HG03095 (cell line): ENCODE data around the gene SPOP.
A peak's percentile ranks its signal among the peaks of the same experiment; 100 is the strongest.
"Not testable (repeated sequence)": the region's sequence is repeated elsewhere in the genome, so short reads cannot be mapped to it uniquely, and the experiment has no call there.

Source experiments
- ATAC-seq: cut with Tn5 transposase; IDR thresholded peaks from one replicate; pipeline ENCODE4 v1.9.1; 2021; ENCODE audit warnings: moderate library complexity; ENCODE audit not compliant: unreplicated experiment

SPOP gene

GRCh38 chr17:49659661-49660382 lies 18.1 kb downstream of the SPOP start:
- ATAC-seq: no peak

GRCh38 chr17:49656247-49656646 lies 21.6 kb downstream of the SPOP start:
- no peak for ATAC-seq

GRCh38 chr17:49647256-49647585 lies 30.7 kb downstream of the SPOP start:
- ATAC-seq: no peak

GRCh38 chr17:49646391-49647255 lies 31.3 kb downstream of the SPOP start:
- ATAC-seq: peak; percentile 55

GRCh38 chr17:49646056-49646390 lies 31.9 kb downstream of the SPOP start:
- not testable (repeated sequence) for ATAC-seq

GRCh38 chr17:49645654-49646053 lies 32.2 kb downstream of the SPOP start:
- no peak for ATAC-seq

- ATAC-seq: no peak
Observed at GRCh38 chr17:49640556-49640955, 37.3 kb downstream of the SPOP start.

- ATAC-seq: no peak
Observed at GRCh38 chr17:49638818-49639217, 39.1 kb downstream of the SPOP start.

GRCh38 chr17:49637739-49638138 lies 40.2 kb downstream of the SPOP start:
- no peak for ATAC-seq

GRCh38 chr17:49637050-49637449 lies 40.8 kb downstream of the SPOP start:
- no peak for ATAC-seq

- no peak for ATAC-seq
Observed at GRCh38 chr17:49635121-49635520, 42.8 kb downstream of the SPOP start.

GRCh38 chr17:49634485-49634860 lies 43.4 kb downstream of the SPOP start:
- no peak for ATAC-seq

GRCh38 chr17:49633762-49634484 lies 44.0 kb downstream of the SPOP start:
- ATAC-seq: no peak

- no peak for ATAC-seq
Observed at GRCh38 chr17:49633250-49633649, 44.6 kb downstream of the SPOP start.

GRCh38 chr17:49632201-49632600 lies 45.7 kb downstream of the SPOP start:
- no peak for ATAC-seq

- no peak for ATAC-seq
Observed at GRCh38 chr17:49631496-49631895, 46.4 kb downstream of the SPOP start.

GRCh38 chr17:49630113-49630900 lies 47.6 kb downstream of the SPOP start:
- no peak for ATAC-seq

GRCh38 chr17:49629447-49629846 lies 48.5 kb downstream of the SPOP start:
- ATAC-seq: no peak

- no peak for ATAC-seq
Observed at GRCh38 chr17:49624896-49625295, 53.0 kb downstream of the SPOP start.

GRCh38 chr17:49621946-49622529 lies 55.9 kb downstream of the SPOP start:
- ATAC-seq: no peak

- no peak for ATAC-seq
Observed at GRCh38 chr17:49621420-49621819, 56.5 kb downstream of the SPOP start.
